GM10266 (cell line): ENCODE data around the gene SFMBT1.

Experiments used
- DNase-seq: peaks from one replicate; pipeline ENCODE4 v3.0.0; 2012; ENCODE audit errors: extremely low spot score
- CTCF ChIP-seq: IDR thresholded peaks from 2 replicates; pipeline ENCODE4 v1.5.1; 2012; ENCODE audit warnings: mild to moderate bottlenecking, low read depth; ENCODE audit not compliant: control insufficient read depth, insufficient read depth; ENCODE audit errors: missing control alignments

SFMBT1 gene

GRCh38 chr3:53084310-53085001, 38.6 kb upstream of the SFMBT1 start:
- DNase-seq: no peak
- no peak for TF ChIP-seq CTCF

GRCh38 chr3:53083949-53084309, 38.1 kb upstream of the SFMBT1 start:
- DNase-seq: no peak
- no peak for TF ChIP-seq CTCF

- no peak for TF ChIP-seq CTCF
- DNase-seq: no peak
Observed at GRCh38 chr3:53083521-53083920, 37.6 kb upstream of the SFMBT1 start.

GRCh38 chr3:53082736-53083135, 36.9 kb upstream of the SFMBT1 start:
- no peak for TF ChIP-seq CTCF
- no peak for DNase-seq

- TF ChIP-seq CTCF: no peak
- DNase-seq: no peak
Observed at GRCh38 chr3:53081318-53081717, 35.4 kb upstream of the SFMBT1 start.

GRCh38 chr3:53080612-53081205, 34.8 kb upstream of the SFMBT1 start:
- DNase-seq: no peak
- no peak for TF ChIP-seq CTCF

GRCh38 chr3:53079791-53080555, 34.1 kb upstream of the SFMBT1 start:
- no peak for TF ChIP-seq CTCF
- DNase-seq: no peak
